HG02970 (cell line): Measurements from ENCODE around the gene UBE2E2.
"Not testable (repeated sequence)": the region's sequence is repeated elsewhere in the genome, so short reads cannot be mapped to it uniquely, and the experiment has no call there.

Experiments
- ATAC-seq: cut with Tn5 transposase; IDR thresholded peaks from one replicate; pipeline ENCODE4 v1.9.1; 2021; ENCODE audit warnings: mild to moderate bottlenecking, moderate library complexity, moderate number of reproducible peaks; ENCODE audit not compliant: unreplicated experiment, low FRiP score

Gene UBE2E2

DNA sequence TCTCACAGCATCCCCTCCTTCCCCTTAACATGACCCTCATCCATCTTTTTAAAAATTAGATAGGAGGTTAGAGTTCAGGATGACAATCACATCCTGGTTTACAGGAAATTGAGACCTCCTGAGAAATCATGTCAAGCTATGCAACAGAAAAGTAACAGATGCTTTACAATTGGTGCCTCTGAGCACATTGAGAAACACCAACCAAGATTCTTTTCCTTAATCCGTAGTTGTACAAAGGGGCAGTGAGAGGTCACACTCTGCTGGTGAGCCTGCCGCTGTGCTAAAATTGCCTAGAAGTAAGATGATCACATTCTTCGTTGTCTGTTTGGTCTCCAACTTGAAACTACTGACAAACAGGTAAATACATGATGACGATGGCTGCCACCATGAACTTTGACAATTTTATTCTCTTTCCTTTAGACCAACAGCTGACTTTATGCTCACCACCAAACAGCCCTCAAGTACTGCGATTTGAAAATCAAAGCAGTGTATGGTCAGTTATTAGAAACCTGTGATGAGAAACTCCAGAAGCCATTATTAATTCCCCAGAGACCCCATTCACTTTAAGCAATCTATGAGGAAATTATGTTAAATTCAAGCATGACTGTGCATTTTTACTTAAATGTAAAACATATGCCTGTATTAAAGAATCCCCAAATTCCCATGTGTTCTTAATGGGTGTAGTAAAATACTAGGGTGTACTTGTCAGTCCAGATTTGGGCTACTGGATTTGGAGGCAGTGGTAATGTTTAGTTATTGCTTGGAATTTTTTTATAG lies 392.0 kb downstream of the UBE2E2 start:
- ATAC-seq, result no peak

DNA sequence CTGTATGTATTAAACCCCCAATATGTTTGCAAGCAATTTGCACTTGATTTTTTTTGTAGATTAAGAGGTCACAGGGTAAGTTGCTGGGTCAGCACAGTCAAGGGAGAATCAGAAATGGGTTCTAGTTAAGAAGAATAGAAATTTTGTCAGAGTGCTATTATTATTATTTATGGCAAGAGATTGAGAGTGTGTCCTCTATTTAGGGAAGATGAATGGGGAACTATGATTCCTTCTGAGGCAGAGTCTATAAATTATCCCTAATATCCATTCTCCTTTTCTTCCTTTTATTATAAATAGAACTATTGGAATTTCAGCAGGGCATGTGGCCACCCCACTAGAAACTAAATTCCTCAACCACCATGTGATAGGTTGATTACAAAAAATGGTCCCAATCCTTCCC lies 392.7 kb downstream of the UBE2E2 start:
- no peak for ATAC-seq

DNA sequence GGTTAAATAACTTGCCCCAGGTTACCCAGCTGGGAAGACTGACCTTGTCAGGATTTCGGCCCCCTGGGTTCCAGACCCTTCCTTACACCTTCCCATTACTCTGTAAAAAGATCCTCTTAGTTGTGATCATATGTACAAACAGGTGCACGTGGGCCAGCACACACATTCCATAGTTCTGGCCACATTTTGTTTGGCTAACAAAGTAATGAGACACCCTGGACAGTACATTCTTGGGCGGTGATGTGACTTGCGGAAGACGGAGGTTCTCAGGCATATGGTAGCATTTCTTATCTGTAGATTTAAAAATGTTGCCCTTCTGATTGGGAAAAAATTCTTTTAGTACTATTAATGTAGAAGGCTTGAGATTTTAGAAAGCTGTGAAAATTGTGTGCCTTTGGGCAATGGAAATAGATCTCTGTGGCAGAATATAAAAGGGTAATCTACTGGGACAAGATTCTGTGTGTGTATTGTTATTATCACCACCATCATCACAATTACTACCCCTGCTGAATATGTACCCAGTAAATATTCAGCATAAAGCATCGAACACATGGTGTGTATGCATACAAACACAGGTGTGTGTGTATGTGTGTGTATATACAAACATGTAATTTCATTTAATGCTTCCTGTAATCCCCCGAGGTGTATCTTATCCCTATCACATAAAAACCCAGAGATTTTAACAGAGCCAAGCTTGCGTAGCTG lies 397.2 kb downstream of the UBE2E2 start:
- ATAC-seq, result no peak

DNA sequence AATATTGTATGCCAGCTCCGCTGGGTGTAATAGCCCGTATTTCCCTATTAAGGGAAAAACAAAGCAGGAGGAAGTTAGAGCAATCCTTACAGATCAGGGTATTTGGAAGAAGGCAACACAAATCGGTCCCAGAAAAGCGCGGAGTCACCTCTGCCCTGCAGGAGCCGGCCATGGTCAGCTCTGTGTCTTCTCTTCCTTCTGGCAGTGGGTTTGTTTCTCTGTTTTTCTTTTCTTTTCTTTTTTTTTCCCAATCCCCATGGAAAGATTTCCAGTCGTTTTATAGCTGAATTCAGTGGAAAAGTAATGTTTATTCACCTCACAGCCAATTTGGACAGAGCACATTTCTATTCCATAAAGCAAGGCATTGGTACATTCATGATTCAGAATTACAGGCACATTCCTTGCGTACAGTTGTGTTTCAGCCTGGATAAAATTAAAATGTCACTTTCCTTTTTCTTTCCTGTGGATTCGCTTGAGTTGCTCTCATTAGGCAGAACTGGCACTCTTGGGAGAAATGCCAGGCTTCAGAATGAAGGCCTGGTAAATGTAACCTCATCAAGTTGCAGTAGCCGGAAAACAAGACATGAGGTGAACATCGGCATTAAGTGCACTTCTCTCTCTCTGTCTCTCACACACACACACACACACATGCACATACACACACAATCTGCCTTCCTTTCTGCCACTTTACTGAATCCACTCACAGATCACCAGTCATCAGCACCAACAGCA lies 398.1 kb downstream of the UBE2E2 start:
- ATAC-seq, result no peak

DNA sequence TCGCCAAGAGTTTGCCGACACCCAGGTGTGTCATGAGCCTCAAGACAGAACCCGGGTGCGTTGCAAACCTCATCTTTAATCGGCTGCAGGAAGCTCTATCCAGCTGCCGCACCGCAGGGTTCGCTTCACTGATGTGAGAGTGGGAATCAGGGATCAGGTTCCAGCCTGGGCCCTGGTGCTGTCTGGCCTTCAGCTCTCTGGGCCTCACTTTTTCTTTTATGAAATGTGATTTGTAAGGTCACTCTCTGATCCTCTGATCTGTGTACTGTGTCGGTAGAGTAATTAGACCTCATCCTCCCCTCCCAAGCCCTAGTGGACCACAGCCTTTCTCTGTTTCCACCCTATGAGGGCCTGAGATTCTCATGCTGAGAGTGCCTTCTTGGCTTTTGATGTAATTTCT lies 399.8 kb downstream of the UBE2E2 start:
- no peak for ATAC-seq

DNA sequence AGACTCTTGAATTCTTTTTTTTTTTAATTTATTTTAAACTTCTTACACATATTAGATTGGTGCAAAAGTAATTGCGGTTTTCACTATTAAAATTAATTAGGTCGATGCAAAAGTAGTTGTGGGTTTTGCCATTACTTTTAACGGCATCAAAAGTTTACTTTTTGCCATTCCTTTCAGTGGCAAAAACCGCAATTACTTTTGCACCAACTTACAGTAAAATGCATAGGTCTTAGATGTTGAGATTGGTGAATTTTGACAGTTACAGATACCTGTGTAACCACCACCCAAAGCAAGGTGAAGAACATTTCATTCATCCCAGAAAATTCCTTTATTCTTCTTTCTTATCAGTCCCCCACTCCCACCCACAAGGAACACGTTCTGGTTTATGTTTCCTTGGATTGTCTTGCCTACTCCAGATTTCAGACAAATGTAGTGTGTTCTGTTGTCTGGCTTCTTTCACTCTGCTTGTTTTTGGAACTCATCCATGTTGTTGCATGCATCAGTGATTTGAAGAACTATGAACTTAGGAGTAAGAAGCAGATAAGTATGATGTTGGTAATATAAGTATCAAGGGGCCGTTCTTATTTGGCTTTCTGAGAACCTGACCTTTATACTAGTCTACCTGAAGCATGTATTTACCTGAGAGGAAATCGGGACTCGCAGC lies 404.2 kb downstream of the UBE2E2 start:
- no peak for ATAC-seq

DNA sequence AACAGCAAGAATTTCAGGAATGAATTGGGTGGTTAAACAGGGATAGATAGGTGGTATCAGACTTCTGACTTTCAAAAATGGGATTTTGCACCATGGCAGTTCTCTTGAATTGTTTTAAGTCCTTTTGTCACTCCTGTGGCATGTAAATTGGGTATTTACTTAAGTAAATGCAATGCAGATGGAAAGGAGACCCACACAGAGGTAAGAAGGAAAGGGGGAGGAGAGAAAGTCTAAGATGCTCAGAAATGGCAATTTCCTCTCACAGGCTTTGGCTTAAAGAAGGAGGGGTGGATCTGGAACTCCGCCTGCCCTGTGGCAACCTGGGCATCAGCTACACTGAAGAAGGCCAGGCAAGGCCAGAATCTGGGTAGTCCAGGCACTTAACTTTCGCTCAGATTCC lies 405.5 kb downstream of the UBE2E2 start:
- ATAC-seq, result no peak

DNA sequence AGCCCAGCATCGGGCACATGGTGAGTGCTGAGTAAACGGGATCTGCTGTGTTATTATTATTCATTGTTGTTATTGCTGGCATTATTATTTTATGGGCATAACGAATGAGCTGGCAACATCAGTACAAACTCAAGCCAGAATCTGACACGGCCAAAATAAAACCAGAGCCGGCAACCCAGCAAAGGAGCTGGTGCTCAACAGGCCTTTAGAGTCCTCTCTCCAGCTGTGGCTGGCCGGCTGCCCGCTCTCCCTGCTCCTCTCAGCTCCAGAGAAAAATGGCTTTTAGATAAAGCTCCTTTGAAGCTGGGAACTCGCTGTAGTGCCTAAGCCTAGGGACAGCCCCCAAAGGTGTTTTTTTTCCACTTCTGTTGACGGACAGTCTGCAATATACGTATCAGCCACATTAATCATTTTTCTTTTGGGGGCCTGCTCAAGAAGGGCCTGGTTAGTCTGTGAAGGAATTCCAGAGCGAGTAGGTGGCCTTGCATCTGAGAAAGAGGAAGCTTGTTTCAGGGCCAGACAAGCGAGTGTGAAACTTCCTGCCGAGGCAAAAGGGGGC lies 408.7 kb downstream of the UBE2E2 start:
- no peak for ATAC-seq

DNA sequence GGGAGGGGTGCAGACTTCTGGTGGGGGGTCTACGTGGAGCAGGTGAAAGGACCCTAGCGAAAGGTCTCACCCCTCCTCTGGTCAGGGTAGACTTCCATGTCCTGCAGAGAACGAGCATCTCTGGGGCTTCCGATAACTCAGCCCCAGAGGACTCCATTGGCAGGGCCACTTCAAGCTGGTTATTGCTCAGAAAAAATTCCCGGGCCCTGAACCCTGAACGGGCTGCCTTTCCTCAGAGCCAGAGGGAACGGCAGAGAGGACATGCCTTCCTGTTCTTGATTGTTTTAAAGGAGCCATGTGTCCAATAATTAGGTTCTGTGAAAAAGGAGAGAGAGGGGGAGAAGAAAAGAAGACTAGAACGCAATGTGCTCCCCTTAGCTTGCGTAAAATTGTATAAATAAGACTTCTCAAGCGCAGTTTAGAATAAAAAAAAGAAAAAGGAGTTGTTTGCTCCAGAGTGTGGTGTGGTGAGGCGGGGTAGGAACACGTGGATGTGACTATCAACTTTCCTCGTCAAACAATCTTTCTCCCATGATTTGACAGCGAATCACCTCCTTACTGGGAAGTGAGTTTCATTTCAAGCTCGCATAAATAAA lies 409.3 kb downstream of the UBE2E2 start:
- ATAC-seq, result no peak

DNA sequence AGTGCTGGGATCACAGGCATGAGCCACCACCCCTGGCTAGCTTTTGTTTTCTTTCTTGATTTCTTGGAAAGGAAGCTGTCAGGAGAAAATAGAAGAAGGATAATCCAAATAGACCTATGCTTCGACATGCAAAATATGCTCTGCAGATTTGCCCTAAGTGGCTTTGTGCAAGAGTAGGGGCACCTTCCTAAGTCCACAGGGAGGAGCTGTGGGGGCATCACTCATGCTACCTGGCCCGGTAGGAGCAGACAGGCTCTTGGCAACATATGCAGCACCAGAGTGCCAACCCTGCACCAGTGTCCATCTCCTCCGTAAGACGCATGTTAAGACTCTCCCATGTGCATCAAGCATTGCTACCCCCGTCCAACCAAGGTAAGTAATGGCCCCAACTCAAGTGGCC lies 411.9 kb downstream of the UBE2E2 start:
- ATAC-seq, result no peak

DNA sequence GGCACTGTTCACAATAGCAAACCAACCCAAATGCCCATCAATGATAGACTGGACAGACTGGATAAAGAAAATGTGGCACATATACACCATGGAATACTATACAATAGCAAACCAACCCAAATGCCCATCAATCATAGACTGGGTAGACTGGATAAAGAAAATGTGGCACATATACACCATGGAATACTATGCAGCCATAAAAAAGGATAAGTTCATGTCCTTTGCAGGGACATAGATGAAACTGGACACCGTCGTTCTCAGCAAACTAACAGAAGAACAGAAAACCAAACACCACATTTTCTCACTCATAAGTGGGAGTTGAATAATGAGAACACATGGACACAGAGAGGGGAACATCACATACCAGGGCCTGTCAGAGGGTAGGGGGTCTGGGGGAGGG lies 415.3 kb downstream of the UBE2E2 start:
- ATAC-seq, result not testable (repeated sequence)

DNA sequence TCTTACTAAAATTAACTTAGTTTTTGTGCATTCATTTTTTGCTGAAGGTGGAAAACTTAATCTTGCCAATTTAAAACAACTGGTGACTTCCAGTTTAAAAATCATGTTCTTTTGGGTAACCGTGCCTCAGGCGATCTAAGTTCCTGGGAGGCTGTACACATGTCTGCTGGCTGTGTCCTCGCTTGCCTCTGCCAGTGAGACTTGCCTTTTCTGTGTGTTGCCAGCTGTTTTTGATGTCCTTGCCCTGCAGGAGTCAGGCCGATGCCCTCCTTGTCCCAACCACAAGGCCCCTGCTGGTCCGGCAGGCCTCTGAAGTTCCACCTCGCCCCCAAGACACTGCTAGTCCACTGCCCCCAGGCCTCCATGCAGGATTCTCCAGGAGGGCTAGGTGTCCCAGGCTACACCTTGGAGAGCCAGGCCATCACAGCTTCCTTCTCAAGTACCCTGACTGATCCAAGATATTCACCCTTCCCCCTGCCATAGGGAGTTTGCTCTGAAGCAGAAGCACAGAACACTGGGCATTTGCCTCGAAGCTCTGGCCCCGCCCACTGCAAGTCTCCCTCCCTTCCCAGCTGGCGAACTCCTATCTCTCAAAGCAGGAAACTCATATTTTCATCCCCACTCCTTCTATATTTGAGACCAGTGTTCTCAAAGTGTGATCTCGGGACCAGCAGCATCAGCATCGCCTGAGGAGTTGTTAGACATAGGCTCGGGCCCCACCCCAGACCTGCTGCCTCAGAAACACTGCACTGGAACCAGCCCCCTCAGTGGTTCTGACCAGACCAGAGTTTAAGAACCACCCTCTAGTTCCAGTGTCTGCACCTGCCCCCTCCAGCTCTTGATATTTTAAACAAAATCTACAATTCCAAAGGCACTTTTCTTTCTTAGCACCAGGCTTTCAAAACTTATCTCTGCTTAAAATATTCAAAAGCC lies 416.8 kb downstream of the UBE2E2 start:
- no peak for ATAC-seq

DNA sequence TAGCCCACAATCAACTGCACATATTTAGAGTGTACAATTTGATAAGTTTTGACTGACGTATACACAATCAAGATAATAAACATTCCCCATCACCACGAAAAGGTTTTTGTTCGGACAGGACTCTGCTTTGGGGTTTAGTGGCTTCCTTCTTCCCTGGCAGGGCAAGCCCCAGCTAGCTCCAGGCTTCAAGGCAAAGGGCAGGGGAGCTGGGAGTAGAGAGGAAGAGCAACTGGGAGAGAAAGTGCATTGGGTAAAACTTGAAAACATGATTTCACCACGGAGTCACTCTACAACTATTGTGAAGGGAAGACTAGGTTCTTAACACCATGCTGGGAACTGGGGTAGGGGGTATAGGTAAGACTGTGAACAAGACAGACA lies 417.5 kb downstream of the UBE2E2 start:
- ATAC-seq, result no peak

DNA sequence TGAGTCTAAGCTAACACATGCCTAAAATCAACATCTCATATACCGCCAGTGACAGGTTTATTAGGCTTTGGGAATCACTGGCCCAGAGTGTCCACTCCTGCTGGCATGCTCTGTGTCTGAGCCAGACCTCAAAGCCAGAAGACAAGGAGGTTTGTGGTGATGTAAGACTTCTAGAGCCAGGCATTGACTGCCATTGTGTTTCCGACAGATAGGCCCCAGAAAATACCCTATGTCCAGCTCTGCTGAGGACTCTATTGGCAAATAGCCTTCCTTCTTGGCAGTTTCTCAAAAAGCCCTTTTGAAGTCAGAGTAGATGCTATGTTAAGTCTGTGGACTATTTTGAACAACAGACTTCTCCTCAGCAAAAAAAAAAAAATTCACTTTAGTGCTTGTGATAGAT lies 420.7 kb downstream of the UBE2E2 start:
- ATAC-seq, result no peak

DNA sequence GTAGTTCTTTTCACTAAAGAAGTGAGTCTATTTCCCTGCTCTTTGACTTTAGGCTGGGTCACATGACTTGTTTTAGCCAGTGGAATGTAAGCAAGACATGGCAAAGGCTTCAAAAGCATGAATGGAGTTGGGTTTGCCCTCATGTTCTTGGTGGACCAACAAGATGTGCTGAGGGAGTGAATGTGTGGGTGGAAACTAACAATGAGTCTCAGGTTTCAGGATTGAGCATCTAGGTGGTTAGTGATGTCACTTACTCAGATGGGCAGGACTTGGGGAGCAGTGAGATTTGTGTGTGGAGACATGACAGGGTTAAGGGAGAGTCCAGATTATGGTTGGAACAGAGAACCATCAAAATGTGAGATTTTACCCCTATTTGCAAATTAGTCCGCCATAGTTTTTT lies 421.2 kb downstream of the UBE2E2 start:
- no peak for ATAC-seq

DNA sequence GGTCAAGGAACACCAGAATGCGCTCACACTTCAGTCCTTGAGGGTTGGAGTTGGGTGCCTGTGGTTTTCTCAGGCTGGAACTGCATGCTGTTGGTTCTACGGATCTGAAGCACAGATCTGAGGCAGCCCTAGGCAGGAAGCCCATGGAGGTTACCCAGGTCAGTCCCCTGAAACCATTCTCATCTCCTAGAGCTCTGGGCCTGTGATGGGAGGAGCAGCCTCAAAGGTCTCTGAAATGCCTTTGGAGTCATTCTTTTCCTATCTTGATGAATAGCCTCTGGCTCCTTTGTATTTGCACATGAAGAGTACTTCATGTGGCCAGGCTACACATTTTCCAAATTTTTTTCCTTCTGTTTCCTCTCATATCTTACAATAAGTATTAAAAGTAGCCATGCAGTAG lies 423.3 kb downstream of the UBE2E2 start:
- ATAC-seq, result no peak

DNA sequence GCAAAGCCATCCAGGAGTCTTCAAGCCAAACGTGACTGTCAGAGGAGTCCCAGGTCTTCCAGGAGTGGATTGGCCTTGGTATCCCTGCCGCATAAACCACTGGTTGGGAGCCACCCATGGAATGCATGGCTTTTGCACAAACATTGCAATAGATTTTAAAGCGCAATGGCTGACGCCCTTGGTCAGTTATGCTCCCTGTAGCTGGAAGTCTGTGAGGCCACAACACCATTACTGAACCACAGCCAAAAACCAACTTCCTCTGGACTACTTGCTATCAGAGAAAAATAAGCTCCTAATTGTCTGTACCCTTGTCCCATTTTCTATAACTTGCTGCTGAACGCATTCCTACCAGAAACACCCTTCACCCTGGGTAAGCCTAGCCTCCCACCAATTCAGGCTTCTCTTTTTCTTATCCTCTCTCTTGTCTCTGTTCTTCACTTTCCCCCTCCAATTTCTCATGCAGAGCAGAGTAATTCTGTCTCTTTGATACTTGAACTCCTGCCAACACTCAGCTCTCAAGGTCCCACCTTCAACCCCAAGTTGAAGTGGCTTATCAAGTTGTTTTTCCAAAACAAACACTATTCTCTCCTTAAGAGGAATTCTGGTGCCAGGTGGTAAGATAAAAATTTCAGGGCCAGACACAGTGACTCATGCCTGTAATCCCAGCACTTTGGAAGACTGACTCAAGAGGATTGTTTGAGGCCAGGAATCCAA lies 426.2 kb downstream of the UBE2E2 start:
- ATAC-seq, result no peak

DNA sequence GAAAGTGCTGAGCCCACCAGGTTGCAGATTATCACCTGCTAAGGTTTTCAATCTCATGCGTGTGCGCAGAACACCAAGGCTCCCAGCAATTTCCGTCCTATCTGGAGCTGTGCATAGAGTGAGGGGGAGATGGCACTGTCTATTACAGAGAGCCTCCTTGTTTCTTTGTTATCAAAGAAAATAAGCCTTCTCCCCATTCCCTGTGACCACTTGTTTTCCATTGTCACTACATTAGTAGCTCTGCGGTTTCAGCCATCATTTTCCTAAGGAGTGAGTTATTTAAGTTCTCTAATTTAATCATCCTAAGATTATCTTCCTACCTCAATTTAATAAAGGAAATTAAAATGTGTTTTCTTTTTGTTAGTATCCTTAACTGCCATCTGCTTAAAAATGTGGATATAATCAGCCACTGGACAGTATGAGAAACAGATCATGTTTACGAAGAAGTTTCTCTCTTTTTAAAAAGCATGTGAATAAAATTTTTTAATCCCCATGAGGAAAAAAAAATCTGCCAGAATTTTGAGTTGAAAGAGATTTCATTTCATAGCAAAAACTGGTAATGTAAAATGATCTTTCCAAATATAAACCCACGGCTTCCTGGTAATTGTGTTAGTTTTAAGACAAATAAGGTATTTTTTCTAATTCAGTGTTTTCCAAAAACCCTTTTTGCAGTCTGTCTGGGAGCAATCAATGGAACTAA lies 430.3 kb downstream of the UBE2E2 start:
- no peak for ATAC-seq
